Gastroesophageal sphincter (tissue), 4 donors: ENCODE results near the gene LZTS3. TPM values are rescaled to one million over a fixed set of nuclear protein-coding genes. Genes with fewer than 3 reads are reported as not detected.
"Not testable (repeated sequence)": the region's sequence is repeated elsewhere in the genome, so short reads cannot be mapped to it uniquely, and the experiment has no call there.

Experiments used
- ATAC-seq: fragments of 150-250 bp; one replicate; pipeline ENCODE4 v1.9.1; 2016; ENCODE audit warnings: mild to moderate bottlenecking, moderate library complexity
- H3K27ac ChIP-seq, 4 donors: fragments of 200-600 bp; sonication (generic) in 3 of 4; 1 replicate in 3 of 4; 2 replicates in 1 of 4; pipeline ENCODE4 v1.5.1; 2016 to 2019
- H3K27me3 ChIP-seq: fragments of 200-600 bp; sonication (generic); one replicate; pipeline ENCODE4 v1.5.1; 2019
- H3K36me3 ChIP-seq, 2 donors: fragments of 200-600 bp; sonication (generic); one replicate each; pipeline ENCODE4 v1.5.1; 2019; ENCODE audit warnings: control low read depth in 1 of 2
- H3K4me1 ChIP-seq, 3 donors: fragments of 200-600 bp; sonication (generic); 1 replicate in 2 of 3; 2 replicates in 1 of 3; pipeline ENCODE4 v1.5.1; 2016 to 2019; ENCODE audit warnings: control low read depth in 2 of 3
- H3K4me3 ChIP-seq, 2 donors: fragments of 200-600 bp; sonication (generic); one replicate each; pipeline ENCODE4 v1.5.1; 2019; ENCODE audit warnings: mild to moderate bottlenecking in 1 of 2, moderate library complexity in 1 of 2
- H3K9me3 ChIP-seq, 3 donors: fragments of 200-600 bp; sonication (generic); one replicate each; pipeline ENCODE4 v1.5.1; 2017 to 2019; ENCODE audit warnings: control low read depth in 2 of 3
- CTCF ChIP-seq, 4 experiments: fragments of 200-600 bp in 2 of 4; fragments of 450-650 bp in 2 of 4; sonication (generic) in 1 of 4; IDR thresholded peaks; one replicate each; pipeline ENCODE4 v1.5.1; 2017 to 2019; ENCODE audit warnings: antibody characterized with exemption in 4 of 4, mild to moderate bottlenecking in 2 of 4, moderate library complexity in 2 of 4
- EP300 ChIP-seq: sonication (generic); formaldehyde crosslinking; IDR thresholded peaks from one replicate; pipeline ENCODE4 v1.6.1; 2017; ENCODE audit warnings: antibody characterized with exemption, mild to moderate bottlenecking
- POLR2A ChIP-seq, 2 donors: fragments of 450-650 bp; IDR thresholded peaks; one replicate each; pipeline ENCODE4 v1.6.1; 2017; ENCODE audit warnings: antibody characterized with exemption in 2 of 2, mild to moderate bottlenecking in 2 of 2, moderate library complexity in 1 of 2
- POLR2AphosphoS5 ChIP-seq: sonication (generic); formaldehyde crosslinking; IDR thresholded peaks from one replicate; pipeline ENCODE4 v1.6.1; 2017; ENCODE audit warnings: antibody characterized with exemption
- WGBS, 2 donors: methylation state at CpG; one replicate each; pipeline ENCODE4 v1.1.5; 2018; ENCODE audit warnings: low coverage in 1 of 2; 5-methylcytosine and 5-hydroxymethylcytosine counted together
- total RNA-seq, 4 donors: library from RNA; depleted of rRNA; stranded (reverse); fragments of >200 nt; gene quantifications; one replicate each; pipeline ENCODE4 v1.1.0, GENCODE V29; 2016

LZTS3 gene
- total RNA-seq, 4 donors from 2014 or later, result 11.3 to 17.0 (median 12.2) TPM

- Histone ChIP-seq H3K27me3 (no peaks in the 10 kb centered on the region), H3K9me3 (no peaks in the 10 kb centered on the region), H3K36me3 (peaks cover 0 to 7% of the 10 kb centered on the region in 2 donors), H3K4me3 (no peak overlapping the region), H3K27ac (no peak overlapping the region), H3K4me1 (peaks cover 0 to 23% (median 0%) of the 10 kb centered on the region in 3 donors)
- 67 to 88% methylated on average over 1 to 2 of the region's 2 CpGs for WGBS, 2 donors
- TF ChIP-seq POLR2AphosphoS5 (no peak), EP300 (no peak), POLR2A (IDR thresholded peaks at IDR 0.05) (no peak), CTCF (IDR thresholded peaks at IDR 0.05) (no peak)
- ATAC-seq, result no peak
Observed at GRCh38 chr20:3130051-3130600, 43.2 kb downstream of the LZTS3 start.

GRCh38 chr20:3129094-3129493 lies 44.3 kb downstream of the LZTS3 start:
- H3K4me1 ChIP-seq, result peaks cover 0 to 23% (median 0%) of the 10 kb centered on the region in 3 donors
- H3K27ac ChIP-seq, result no peak overlapping the region
- H3K36me3 ChIP-seq, result peaks cover 0 to 13% of the 10 kb centered on the region in 2 donors
- WGBS, 2 donors, result 50 to 68% methylated on average over 4 of the region's 4 CpGs
- no peak for TF ChIP-seq POLR2AphosphoS5
- no peak for TF ChIP-seq CTCF (IDR thresholded peaks at IDR 0.05)
- no peak for TF ChIP-seq POLR2A (IDR thresholded peaks at IDR 0.05)
- TF ChIP-seq EP300, result no peak
- ATAC-seq, result no peak
- H3K4me3 ChIP-seq, result no peak overlapping the region
- no peaks in the 10 kb centered on the region for H3K9me3 ChIP-seq
- no peaks in the 10 kb centered on the region for H3K27me3 ChIP-seq

GRCh38 chr20:3128275-3128984 lies 44.9 kb downstream of the LZTS3 start:
- Histone ChIP-seq H3K27ac (no peak overlapping the region), H3K27me3 (no peaks in the 10 kb centered on the region), H3K4me1 (peaks cover 0 to 23% (median 0%) of the 10 kb centered on the region in 3 donors), H3K36me3 (peaks cover 0 to 14% of the 10 kb centered on the region in 2 donors), H3K4me3 (no peak overlapping the region), H3K9me3 (no peaks in the 10 kb centered on the region)
- 83 to 97% methylated on average over 5 to 8 of the region's 8 CpGs for WGBS, 2 donors
- no peak for ATAC-seq
- TF ChIP-seq POLR2AphosphoS5 (no peak), POLR2A (IDR thresholded peaks at IDR 0.05) (no peak), EP300 (no peak), CTCF (IDR thresholded peaks at IDR 0.05) (no peak)

GRCh38 chr20:3126527-3126859 lies 46.9 kb downstream of the LZTS3 start:
- no peak for ATAC-seq
- WGBS, 2 donors, result 91% methylated on average over 1 of the region's 1 CpG; no CpG with 5 or more reads in 1 of the 2 donors
- no peaks in the 10 kb centered on the region for H3K9me3 ChIP-seq
- no peak overlapping the region for H3K4me3 ChIP-seq
- H3K27ac ChIP-seq, result no peak overlapping the region
- TF ChIP-seq POLR2A (IDR thresholded peaks at IDR 0.05) (no peak), EP300 (no peak), POLR2AphosphoS5 (no peak), CTCF (IDR thresholded peaks at IDR 0.05) (no peak)
- peaks cover 0 to 23% (median 0%) of the 10 kb centered on the region in 3 donors for H3K4me1 ChIP-seq
- peaks cover 0 to 32% of the 10 kb centered on the region in 2 donors for H3K36me3 ChIP-seq
- H3K27me3 ChIP-seq, result no peaks in the 10 kb centered on the region

- WGBS, 2 donors, result 60 to 72% methylated on average over 3 of the region's 25 CpGs
- not testable (repeated sequence) for ATAC-seq, H3K27ac ChIP-seq, H3K27me3 ChIP-seq, H3K9me3 ChIP-seq, H3K4me3 ChIP-seq
- Histone ChIP-seq H3K4me1 (peaks cover 0 to 23% (median 0%) of the 10 kb centered on the region in 3 donors), H3K36me3 (peaks cover 0 to 38% of the 10 kb centered on the region in 2 donors)
Observed at GRCh38 chr20:3125776-3126526, 47.4 kb downstream of the LZTS3 start.

GRCh38 chr20:3124773-3125560 lies 48.4 kb downstream of the LZTS3 start:
- not testable (repeated sequence) for H3K27me3 ChIP-seq, H3K9me3 ChIP-seq, H3K4me3 ChIP-seq, H3K27ac ChIP-seq, ATAC-seq
- Histone ChIP-seq H3K36me3 (peaks cover 0 to 48% of the 10 kb centered on the region in 2 donors), H3K4me1 (peaks cover 0 to 23% (median 0%) of the 10 kb centered on the region in 3 donors)
- WGBS, 2 donors, result no CpG with 5 or more reads among the region's 41 CpGs

GRCh38 chr20:3124163-3124562 lies 49.2 kb downstream of the LZTS3 start:
- not testable (repeated sequence) for H3K27me3 ChIP-seq, H3K4me3 ChIP-seq, H3K27ac ChIP-seq, H3K9me3 ChIP-seq, ATAC-seq
- Histone ChIP-seq H3K36me3 (peaks cover 0 to 54% of the 10 kb centered on the region in 2 donors), H3K4me1 (peaks cover 0 to 22% (median 0%) of the 10 kb centered on the region in 3 donors)
- WGBS, 2 donors, result 89 to 95% methylated on average over 3 to 4 of the region's 18 CpGs
